Thoracic aorta (tissue), 2 donors: ENCODE measurements around the gene ITGA8. TPM values are rescaled to one million over a fixed set of nuclear protein-coding genes. Genes with fewer than 3 reads are reported as not detected.

Experiments
- ATAC-seq: fragments of 150-250 bp; one replicate; pipeline ENCODE4 v1.8.0; 2017; ENCODE audit warnings: low read depth; ENCODE audit not compliant: insufficient number of reproducible peaks, low FRiP score
- DNase-seq: peaks from one replicate; pipeline ENCODE4 v3.0.0-alpha.2; 2020; ENCODE audit warnings: low spot score
- H3K27ac ChIP-seq, 2 donors: fragments of 200-600 bp; sonication (generic); 1 replicate in 1 of 2; 2 replicates in 1 of 2; pipeline ENCODE4 v1.5.1; 2016; ENCODE audit warnings: mild to moderate bottlenecking in 2 of 2, moderate library complexity in 2 of 2
- H3K27me3 ChIP-seq: fragments of 200-600 bp; sonication (generic); replicated peaks from 2 replicates; pipeline ENCODE4 v1.6.0; 2016; ENCODE audit warnings: mild to moderate bottlenecking; ENCODE audit not compliant: insufficient read depth
- H3K36me3 ChIP-seq: fragments of 200-600 bp; sonication (generic); one replicate; pipeline ENCODE4 v1.5.1; 2016
- H3K4me1 ChIP-seq, 2 donors: fragments of 200-600 bp; sonication (generic); 1 replicate in 1 of 2; 2 replicates in 1 of 2; pipeline versions ENCODE4 v1.5.1 to v1.6.0; 2016; ENCODE audit warnings: low read depth in 2 of 2, mild to moderate bottlenecking in 1 of 2; ENCODE audit not compliant: control insufficient read depth in 1 of 2
- H3K4me3 ChIP-seq: fragments of 200-600 bp; sonication (generic); 2 replicates; pipeline ENCODE4 v1.5.1; 2016; ENCODE audit warnings: mild to moderate bottlenecking
- H3K9me3 ChIP-seq: fragments of 200-600 bp; sonication (generic); 2 replicates; pipeline ENCODE4 v1.5.1; 2016
- total RNA-seq, 2 donors: library from RNA; depleted of rRNA; stranded (reverse); fragments of >200 nt; gene quantifications; one replicate each; pipeline versions ENCODE4 v1.1.0 to v1.2.3, GENCODE V29; 2016
- TF ChIP-seq, protein P1 (sequence below): fragments of 200-600 bp; sonication (generic); IDR thresholded peaks from one replicate; pipeline ENCODE4 v1.5.1; 2019; ENCODE audit warnings: antibody characterized with exemption

The ITGA8 gene
- total RNA-seq, 2 donors from 2014 or later, result 1,137 to 1,173 TPM

DNA sequence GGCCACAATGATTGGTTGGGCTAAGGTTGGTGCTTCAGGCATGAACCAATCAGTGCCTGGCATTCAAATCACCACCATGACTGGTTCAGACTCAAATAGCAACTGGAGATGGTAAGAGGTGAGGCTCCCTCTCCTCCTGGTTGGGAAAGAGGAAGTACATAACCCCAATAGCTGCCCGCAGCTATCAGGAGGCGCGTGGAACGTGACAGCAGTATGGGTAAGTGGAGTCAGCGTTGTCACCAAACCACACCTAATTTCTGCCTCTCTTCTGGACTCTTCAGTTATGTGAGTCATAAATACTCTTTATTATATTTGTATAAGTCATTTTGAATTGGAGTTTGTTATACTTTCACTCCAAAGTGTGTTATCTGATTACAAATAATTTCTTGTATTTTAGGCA lies 17.9 kb upstream of the ITGA8 start:
- H3K4me3 ChIP-seq, result no peak overlapping the region
- peaks cover 17 to 36% of the 10 kb centered on the region in 2 donors for H3K4me1 ChIP-seq
- TF ChIP-seq, protein P1, sequence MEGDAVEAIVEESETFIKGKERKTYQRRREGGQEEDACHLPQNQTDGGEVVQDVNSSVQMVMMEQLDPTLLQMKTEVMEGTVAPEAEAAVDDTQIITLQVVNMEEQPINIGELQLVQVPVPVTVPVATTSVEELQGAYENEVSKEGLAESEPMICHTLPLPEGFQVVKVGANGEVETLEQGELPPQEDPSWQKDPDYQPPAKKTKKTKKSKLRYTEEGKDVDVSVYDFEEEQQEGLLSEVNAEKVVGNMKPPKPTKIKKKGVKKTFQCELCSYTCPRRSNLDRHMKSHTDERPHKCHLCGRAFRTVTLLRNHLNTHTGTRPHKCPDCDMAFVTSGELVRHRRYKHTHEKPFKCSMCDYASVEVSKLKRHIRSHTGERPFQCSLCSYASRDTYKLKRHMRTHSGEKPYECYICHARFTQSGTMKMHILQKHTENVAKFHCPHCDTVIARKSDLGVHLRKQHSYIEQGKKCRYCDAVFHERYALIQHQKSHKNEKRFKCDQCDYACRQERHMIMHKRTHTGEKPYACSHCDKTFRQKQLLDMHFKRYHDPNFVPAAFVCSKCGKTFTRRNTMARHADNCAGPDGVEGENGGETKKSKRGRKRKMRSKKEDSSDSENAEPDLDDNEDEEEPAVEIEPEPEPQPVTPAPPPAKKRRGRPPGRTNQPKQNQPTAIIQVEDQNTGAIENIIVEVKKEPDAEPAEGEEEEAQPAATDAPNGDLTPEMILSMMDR, result no peak
- DNase-seq (no peak), ATAC-seq (no peak)
- H3K36me3 ChIP-seq, result no peaks in the 10 kb centered on the region
- H3K9me3 ChIP-seq, result no peaks in the 10 kb centered on the region
- no peaks in the 10 kb centered on the region for H3K27me3 ChIP-seq
- peak overlapping the region in 1 of 2 donors; percentile 55 for H3K27ac ChIP-seq

DNA sequence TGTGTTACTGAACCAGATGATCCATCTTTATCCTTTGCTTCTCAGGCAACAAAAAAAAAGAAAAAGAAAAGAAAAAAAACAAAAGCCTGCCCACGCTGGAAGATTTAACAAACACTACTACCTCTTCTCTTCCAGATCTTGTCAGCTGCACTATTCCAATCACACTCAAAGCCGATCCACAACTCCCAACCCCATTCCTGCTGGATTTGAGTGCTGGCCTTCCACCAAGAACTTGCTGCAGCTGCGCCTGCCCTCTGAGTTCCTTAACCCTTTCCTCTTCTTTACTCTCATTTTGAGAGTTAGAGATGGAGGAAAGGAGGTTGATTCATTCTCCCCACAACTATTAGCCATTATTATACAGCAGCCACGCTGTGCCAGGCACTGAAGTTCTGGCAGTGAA lies 16.0 kb upstream of the ITGA8 start:
- no peak for DNase-seq
- TF ChIP-seq, protein P1, result no peak
- Histone ChIP-seq H3K9me3 (no peaks in the 10 kb centered on the region), H3K36me3 (no peaks in the 10 kb centered on the region), H3K4me1 (peaks cover 17 to 45% of the 10 kb centered on the region in 2 donors), H3K4me3 (peak overlapping the region; percentile 9), H3K27me3 (no peaks in the 10 kb centered on the region), H3K27ac (no peak overlapping the region)
- no peak for ATAC-seq

DNA sequence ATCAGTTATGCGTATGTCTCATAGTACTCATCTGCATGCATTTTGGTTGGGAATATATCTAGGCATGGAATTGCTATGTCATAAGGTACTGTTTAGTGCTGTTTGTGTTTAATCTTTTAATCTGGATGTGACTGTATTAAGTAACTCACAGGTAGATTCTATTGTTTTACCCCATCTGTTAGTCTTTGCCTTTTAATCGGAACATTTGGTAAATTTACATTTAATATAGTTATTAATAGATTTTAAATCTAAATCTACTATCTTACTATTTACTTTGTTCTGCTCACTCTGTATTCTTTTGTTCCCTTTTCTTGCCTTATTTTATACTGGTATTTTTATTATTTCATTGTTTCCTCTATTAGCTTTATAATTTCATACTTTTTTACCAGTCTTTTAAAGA lies 10.6 kb upstream of the ITGA8 start:
- Histone ChIP-seq H3K27ac (no peak overlapping the region), H3K27me3 (no peaks in the 10 kb centered on the region), H3K36me3 (no peaks in the 10 kb centered on the region), H3K4me1 (peaks cover 13 to 23% of the 10 kb centered on the region in 2 donors), H3K9me3 (no peaks in the 10 kb centered on the region), H3K4me3 (no peak overlapping the region)
- TF ChIP-seq, protein P1, result no peak
- DNase-seq (no peak), ATAC-seq (no peak)

DNA sequence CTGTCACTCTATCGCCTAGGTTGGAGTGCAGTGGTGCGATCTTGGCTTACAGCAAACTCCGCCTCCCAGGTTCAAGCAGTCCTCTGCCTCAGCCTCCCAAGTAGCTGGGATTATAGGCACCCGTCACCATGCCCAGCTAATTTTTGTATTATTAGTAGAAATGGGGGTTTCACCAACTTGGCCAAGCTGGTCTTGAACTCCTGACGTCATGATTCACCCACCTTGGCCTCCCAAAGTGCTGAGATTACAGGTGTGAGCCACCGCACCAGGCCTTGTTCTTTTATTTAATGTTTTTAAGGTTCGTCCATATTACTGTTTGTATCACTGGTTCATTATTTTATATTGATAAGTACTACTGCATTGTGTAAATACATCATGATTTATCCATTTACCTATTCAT lies 10.2 kb upstream of the ITGA8 start:
- Histone ChIP-seq H3K36me3 (no peaks in the 10 kb centered on the region), H3K4me1 (peaks cover 10 to 23% of the 10 kb centered on the region in 2 donors), H3K9me3 (no peaks in the 10 kb centered on the region), H3K27ac (no peak overlapping the region), H3K4me3 (no peak overlapping the region), H3K27me3 (no peaks in the 10 kb centered on the region)
- ATAC-seq (no peak), DNase-seq (no peak)
- TF ChIP-seq, protein P1, result no peak

DNA sequence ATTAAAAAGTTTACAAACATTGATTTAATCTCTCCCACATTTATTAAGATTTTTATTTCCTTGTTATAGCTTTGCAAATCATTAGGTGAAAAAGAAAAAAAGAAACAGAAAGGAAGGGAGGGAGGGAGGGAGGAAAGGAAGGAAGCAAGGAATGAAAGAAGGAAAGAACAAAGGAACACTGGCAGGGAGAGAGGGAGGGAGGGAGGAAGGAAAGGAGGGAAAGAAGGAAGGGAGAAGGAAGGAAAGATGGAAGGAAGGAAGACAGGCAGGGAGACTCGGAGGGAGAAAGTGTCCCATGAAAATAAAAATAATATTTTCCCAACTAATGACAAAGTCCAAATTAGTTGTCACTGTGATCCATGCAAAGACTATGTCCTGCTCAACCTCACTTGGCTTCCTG lies 6.3 kb upstream of the ITGA8 start:
- no peak overlapping the region for H3K4me3 ChIP-seq
- no peak for DNase-seq
- H3K27ac ChIP-seq, result peak overlapping the region; percentile 83 to 89
- no peaks in the 10 kb centered on the region for H3K27me3 ChIP-seq
- H3K36me3 ChIP-seq, result no peaks in the 10 kb centered on the region
- no peaks in the 10 kb centered on the region for H3K9me3 ChIP-seq
- peaks cover 23 to 52% of the 10 kb centered on the region in 2 donors for H3K4me1 ChIP-seq
- TF ChIP-seq, protein P1, result no peak
- no peak for ATAC-seq
